Mesenchymal stem cell (in vitro differentiated cells and primary cell): ENCODE data around the gene RAPGEF4.

Source experiments
- DNase-seq: peaks from one replicate; pipeline ENCODE4 v3.0.0-alpha.2; 2013
- H2AFZ ChIP-seq: one replicate; pipeline ENCODE4 v1.6.1; 2013; ENCODE audit warnings: low read depth, mild to moderate bottlenecking, control low read depth, inconsistent platforms, low read length, moderate library complexity
- H2AK5ac ChIP-seq: 2 replicates; pipeline ENCODE4 v1.6.1; 2013; ENCODE audit warnings: low read length, moderate library complexity, mild to moderate bottlenecking, inconsistent platforms; ENCODE audit not compliant: severe bottlenecking
- H2BK120ac ChIP-seq: one replicate; pipeline ENCODE4 v1.6.1; 2013; ENCODE audit warnings: low read depth, mild to moderate bottlenecking, inconsistent platforms, low read length, moderate library complexity
- H2BK12ac ChIP-seq, 2 experiments: one replicate each; pipeline ENCODE4 v1.6.1; 2013; ENCODE audit warnings: inconsistent platforms in 2 of 2, low read length in 2 of 2, mild to moderate bottlenecking in 2 of 2, moderate library complexity in 2 of 2, control low read depth in 1 of 2
- H2BK15ac ChIP-seq: one replicate; pipeline ENCODE4 v1.6.1; 2013; ENCODE audit warnings: mild to moderate bottlenecking, low read depth, inconsistent platforms; ENCODE audit not compliant: poor library complexity, severe bottlenecking
- H2BK5ac ChIP-seq: 2 replicates; pipeline ENCODE4 v1.6.1; 2013; ENCODE audit warnings: low read depth, mild to moderate bottlenecking, low read length, control low read depth, inconsistent platforms; ENCODE audit not compliant: poor library complexity, severe bottlenecking
- H3K14ac ChIP-seq, 2 experiments: one replicate each; pipeline ENCODE4 v1.6.1; 2013; ENCODE audit warnings: inconsistent platforms in 2 of 2, low read length in 2 of 2, control low read depth in 1 of 2, mild to moderate bottlenecking in 1 of 2, moderate library complexity in 1 of 2
- H3K18ac ChIP-seq, 2 experiments: one replicate each; pipeline ENCODE4 v1.6.1; 2013; ENCODE audit warnings: inconsistent platforms in 2 of 2, low read length in 2 of 2, control low read depth in 1 of 2, low read depth in 1 of 2, mild to moderate bottlenecking in 1 of 2
- H3K23ac ChIP-seq, 2 experiments: one replicate each; pipeline ENCODE4 v1.6.1; 2013; ENCODE audit warnings: inconsistent platforms in 2 of 2, low read length in 2 of 2, mild to moderate bottlenecking in 2 of 2, moderate library complexity in 2 of 2, control low read depth in 1 of 2
- H3K27ac ChIP-seq: 2 replicates; pipeline ENCODE4 v1.5.1; 2013; ENCODE audit warnings: mild to moderate bottlenecking, moderate library complexity, low read length, control low read depth, inconsistent platforms; ENCODE audit not compliant: poor library complexity, severe bottlenecking
- H3K27me3 ChIP-seq, 2 experiments: 2 replicates each; pipeline versions ENCODE4 v1.6.1 to v1.7.0; 2013; ENCODE audit warnings: low read length in 2 of 2, mild to moderate bottlenecking in 2 of 2, moderate library complexity in 2 of 2, control low read depth in 1 of 2, inconsistent platforms in 1 of 2; ENCODE audit not compliant: control insufficient read depth in 1 of 2, insufficient read depth in 1 of 2
- H3K36me3 ChIP-seq, 2 experiments: 2 replicates each; pipeline versions ENCODE4 v1.6.1 to v1.7.0; 2013; ENCODE audit warnings: low read length in 2 of 2, control low read depth in 1 of 2, inconsistent platforms in 1 of 2, low read depth in 1 of 2, mild to moderate bottlenecking in 1 of 2; ENCODE audit not compliant: insufficient read depth in 2 of 2, control insufficient read depth in 1 of 2
- H3K4ac ChIP-seq, 2 experiments: one replicate each; pipeline ENCODE4 v1.6.1; 2013; ENCODE audit warnings: inconsistent platforms in 2 of 2, low read length in 2 of 2, mild to moderate bottlenecking in 2 of 2, moderate library complexity in 2 of 2, control low read depth in 1 of 2, low read depth in 1 of 2
- H3K4me1 ChIP-seq: 2 replicates; pipeline ENCODE4 v1.6.1; 2013; ENCODE audit warnings: low read depth, low read length, control low read depth; ENCODE audit not compliant: control insufficient read depth, insufficient read depth
- H3K4me2 ChIP-seq: 2 replicates; pipeline ENCODE4 v1.6.1; 2013; ENCODE audit warnings: low read length, mild to moderate bottlenecking, inconsistent platforms; ENCODE audit not compliant: poor library complexity, severe bottlenecking
- H3K4me3 ChIP-seq, 2 experiments: 2 replicates each; pipeline versions ENCODE4 v1.5.1 to v1.7.0; 2013; ENCODE audit warnings: low read length in 2 of 2, mild to moderate bottlenecking in 2 of 2, control low read depth in 1 of 2, low read depth in 1 of 2; ENCODE audit not compliant: insufficient read depth in 1 of 2
- H3K79me1 ChIP-seq: replicated peaks from 2 replicates; pipeline ENCODE4 v1.6.1; 2013; ENCODE audit warnings: mild to moderate bottlenecking, control low read depth, low read length, inconsistent platforms; ENCODE audit not compliant: poor library complexity, severe bottlenecking
- H3K9ac ChIP-seq: 2 replicates; pipeline ENCODE4 v1.7.0; 2013; ENCODE audit warnings: mild to moderate bottlenecking, low read length, moderate library complexity
- H3K9me3 ChIP-seq: 2 replicates; pipeline ENCODE4 v1.7.0; 2013; ENCODE audit warnings: mild to moderate bottlenecking, low read length; ENCODE audit not compliant: control insufficient read depth
- H4K8ac ChIP-seq: one replicate; pipeline ENCODE4 v1.6.1; 2013; ENCODE audit warnings: inconsistent platforms, mild to moderate bottlenecking, low read length, moderate library complexity
- H4K91ac ChIP-seq: one replicate; pipeline ENCODE4 v1.6.1; 2013; ENCODE audit warnings: mild to moderate bottlenecking, low read length, inconsistent platforms
- WGBS: methylation state at CpG from one replicate; pipeline ENCODE4 v1.1.7; 2013; ENCODE audit warnings: mixed read lengths; 5-methylcytosine and 5-hydroxymethylcytosine counted together

The RAPGEF4 gene

GRCh38 chr2:172705352-172705751, 30.3 kb upstream of the RAPGEF4 start:
- H3K23ac ChIP-seq: no peak overlapping the region
- no peak overlapping the region for H3K4ac ChIP-seq
- H2BK5ac ChIP-seq: no peak overlapping the region
- no peak overlapping the region for H3K27ac ChIP-seq
- no peak overlapping the region for H3K14ac ChIP-seq
- no peak overlapping the region for H3K4me3 ChIP-seq
- no peaks in the 10 kb centered on the region for H3K9me3 ChIP-seq
- H2BK15ac ChIP-seq: no peak overlapping the region
- no peak overlapping the region for H2BK12ac ChIP-seq
- no peak overlapping the region for H3K4me2 ChIP-seq
- H2AK5ac ChIP-seq: no peak overlapping the region
- no peak overlapping the region for H3K18ac ChIP-seq
- no peak overlapping the region for H4K8ac ChIP-seq
- H3K36me3 ChIP-seq: no peaks in the 10 kb centered on the region
- no peaks in the 10 kb centered on the region for H3K79me1 ChIP-seq
- H4K91ac ChIP-seq: no peak overlapping the region
- H3K4me1 ChIP-seq: no peaks in the 10 kb centered on the region
- H3K27me3 ChIP-seq: no peaks in the 10 kb centered on the region
- H2AFZ ChIP-seq: no peak overlapping the region
- H3K9ac ChIP-seq: no peak overlapping the region
- no peak for DNase-seq
- H2BK120ac ChIP-seq: no peak overlapping the region
- 88% methylated on average over 1 of the region's 2 CpGs for WGBS

GRCh38 chr2:172708247-172708646, 27.4 kb upstream of the RAPGEF4 start:
- Histone ChIP-seq H4K91ac (no peak overlapping the region), H2BK12ac (no peak overlapping the region), H3K4me1 (no peaks in the 10 kb centered on the region), H3K23ac (no peak overlapping the region), H3K27me3 (peaks cover 0 to 4% of the 10 kb centered on the region in 2 experiments), H3K4me2 (no peak overlapping the region), H2BK120ac (no peak overlapping the region), H3K9ac (no peak overlapping the region), H3K4me3 (no peak overlapping the region), H2AFZ (no peak overlapping the region), H3K27ac (no peak overlapping the region), H3K79me1 (no peaks in the 10 kb centered on the region), H3K4ac (no peak overlapping the region), H3K9me3 (no peaks in the 10 kb centered on the region), H2AK5ac (no peak overlapping the region), H4K8ac (no peak overlapping the region), H3K18ac (no peak overlapping the region), H2BK15ac (no peak overlapping the region), H3K14ac (no peak overlapping the region), H3K36me3 (no peaks in the 10 kb centered on the region), H2BK5ac (no peak overlapping the region)
- no peak for DNase-seq
- WGBS: no CpG with 5 or more reads among the region's 2 CpGs

GRCh38 chr2:172709566-172710291, 25.9 kb upstream of the RAPGEF4 start:
- no peak for DNase-seq
- no peaks in the 10 kb centered on the region for H3K36me3 ChIP-seq
- H3K27me3 ChIP-seq: peaks cover 0 to 4% of the 10 kb centered on the region in 2 experiments
- H2AFZ ChIP-seq: no peak overlapping the region
- H4K91ac ChIP-seq: no peak overlapping the region
- H3K18ac ChIP-seq: no peak overlapping the region
- H3K79me1 ChIP-seq: no peaks in the 10 kb centered on the region
- no peak overlapping the region for H4K8ac ChIP-seq
- WGBS: 92% methylated on average over 10 of the region's 11 CpGs
- H3K14ac ChIP-seq: no peak overlapping the region
- no peak overlapping the region for H2AK5ac ChIP-seq
- H3K4me1 ChIP-seq: no peaks in the 10 kb centered on the region
- H3K4ac ChIP-seq: no peak overlapping the region
- no peak overlapping the region for H2BK12ac ChIP-seq
- no peak overlapping the region for H3K9ac ChIP-seq
- no peak overlapping the region for H3K4me2 ChIP-seq
- no peak overlapping the region for H2BK15ac ChIP-seq
- H2BK120ac ChIP-seq: no peak overlapping the region
- H3K27ac ChIP-seq: no peak overlapping the region
- H3K23ac ChIP-seq: no peak overlapping the region
- H2BK5ac ChIP-seq: no peak overlapping the region
- H3K9me3 ChIP-seq: no peaks in the 10 kb centered on the region
- H3K4me3 ChIP-seq: no peak overlapping the region

GRCh38 chr2:172710584-172711047, 25.0 kb upstream of the RAPGEF4 start:
- Histone ChIP-seq H3K9ac (no peak overlapping the region), H2BK5ac (no peak overlapping the region), H3K18ac (no peak overlapping the region), H3K4me2 (no peak overlapping the region), H3K4me3 (no peak overlapping the region), H3K4me1 (no peaks in the 10 kb centered on the region), H3K27me3 (peaks cover 0 to 4% of the 10 kb centered on the region in 2 experiments), H4K8ac (no peak overlapping the region), H3K27ac (no peak overlapping the region), H3K4ac (no peak overlapping the region), H3K9me3 (no peaks in the 10 kb centered on the region), H3K23ac (no peak overlapping the region), H2BK12ac (no peak overlapping the region), H3K36me3 (no peaks in the 10 kb centered on the region), H2BK120ac (no peak overlapping the region), H2AK5ac (no peak overlapping the region), H4K91ac (no peak overlapping the region), H3K79me1 (no peaks in the 10 kb centered on the region), H2AFZ (no peak overlapping the region), H3K14ac (no peak overlapping the region), H2BK15ac (no peak overlapping the region)
- peak; percentile 68 for DNase-seq
- 33% methylated on average over 2 of the region's 2 CpGs for WGBS
